HG03439 (cell line): Measurements from ENCODE around the gene TP53RK.
"Not testable (repeated sequence)": the region's sequence is repeated elsewhere in the genome, so short reads cannot be mapped to it uniquely, and the experiment has no call there.

ENCODE experiments used
- ATAC-seq: cut with Tn5 transposase; IDR thresholded peaks from one replicate; pipeline ENCODE4 v1.9.1; 2021; ENCODE audit warnings: mild to moderate bottlenecking, moderate library complexity; ENCODE audit not compliant: unreplicated experiment

TP53RK gene

GRCh38 chr20:46683939-46684750, 5.1 kb downstream of the TP53RK start:
- ATAC-seq, result no peak

GRCh38 chr20:46683668-46683938, 5.6 kb downstream of the TP53RK start:
- no peak for ATAC-seq

- ATAC-seq, result no peak
Observed at GRCh38 chr20:46683011-46683667, 6.1 kb downstream of the TP53RK start.

- no peak for ATAC-seq
Observed at GRCh38 chr20:46682063-46682821, 7.0 kb downstream of the TP53RK start.

- ATAC-seq, result no peak
Observed at GRCh38 chr20:46681032-46681854, 8.0 kb downstream of the TP53RK start.

- no peak for ATAC-seq
Observed at GRCh38 chr20:46680684-46681031, 8.6 kb downstream of the TP53RK start.

GRCh38 chr20:46678516-46678915, 10.7 kb downstream of the TP53RK start:
- ATAC-seq, result no peak

- ATAC-seq, result no peak
Observed at GRCh38 chr20:46677608-46678007, 11.6 kb downstream of the TP53RK start.

GRCh38 chr20:46676649-46677316, 12.5 kb downstream of the TP53RK start:
- not testable (repeated sequence) for ATAC-seq

GRCh38 chr20:46674253-46675083, 14.8 kb downstream of the TP53RK start:
- no peak for ATAC-seq

- no peak for ATAC-seq
Observed at GRCh38 chr20:46673394-46674252, 15.6 kb downstream of the TP53RK start.

- ATAC-seq, result no peak
Observed at GRCh38 chr20:46672543-46673148, 16.6 kb downstream of the TP53RK start.

- no peak for ATAC-seq
Observed at GRCh38 chr20:46671866-46672542, 17.2 kb downstream of the TP53RK start.

- no peak for ATAC-seq
Observed at GRCh38 chr20:46670585-46671584, 18.4 kb downstream of the TP53RK start.

GRCh38 chr20:46670228-46670584, 19.0 kb downstream of the TP53RK start:
- ATAC-seq, result no peak

- ATAC-seq, result no peak
Observed at GRCh38 chr20:46666818-46667515, 22.3 kb downstream of the TP53RK start.
